HepG2 (cell line): ENCODE measurements around the gene SLC22A14.

Experiments used
- ZNF232 ChIP-seq: sonication (generic); formaldehyde crosslinking; IDR thresholded peaks from 2 replicates; pipeline ENCODE4 v1.4.0; 2020; ENCODE audit warnings: missing genetic modification reagents, borderline replicate concordance
- ZNF343 ChIP-seq: sonication (generic); formaldehyde crosslinking; IDR thresholded peaks from 2 replicates; pipeline ENCODE4 v1.4.0; 2020; ENCODE audit warnings: mild to moderate bottlenecking, missing genetic modification reagents
- ZSCAN20 ChIP-seq: sonication (generic); formaldehyde crosslinking; IDR thresholded peaks from 2 replicates; pipeline ENCODE4 v1.4.0; 2020; ENCODE audit warnings: missing genetic modification reagents, mild to moderate bottlenecking, borderline replicate concordance

- no peak for TF ChIP-seq ZNF232
- no peak for TF ChIP-seq ZSCAN20 (CRISPR knock-in tag)
- TF ChIP-seq ZNF343 (CRISPR knock-in tag) = no peak
Measured at GRCh38 chr3:38364721-38365400, 82.8 kb downstream of the SLC22A14 start.
